ENCODE data around the gene NPIPB9. TPM values are rescaled to one million over a fixed set of nuclear protein-coding genes. Genes with fewer than 3 reads are reported as not detected.

Gene NPIPB9
- total RNA-seq, 1 donor = 0.54 TPM

DNA sequence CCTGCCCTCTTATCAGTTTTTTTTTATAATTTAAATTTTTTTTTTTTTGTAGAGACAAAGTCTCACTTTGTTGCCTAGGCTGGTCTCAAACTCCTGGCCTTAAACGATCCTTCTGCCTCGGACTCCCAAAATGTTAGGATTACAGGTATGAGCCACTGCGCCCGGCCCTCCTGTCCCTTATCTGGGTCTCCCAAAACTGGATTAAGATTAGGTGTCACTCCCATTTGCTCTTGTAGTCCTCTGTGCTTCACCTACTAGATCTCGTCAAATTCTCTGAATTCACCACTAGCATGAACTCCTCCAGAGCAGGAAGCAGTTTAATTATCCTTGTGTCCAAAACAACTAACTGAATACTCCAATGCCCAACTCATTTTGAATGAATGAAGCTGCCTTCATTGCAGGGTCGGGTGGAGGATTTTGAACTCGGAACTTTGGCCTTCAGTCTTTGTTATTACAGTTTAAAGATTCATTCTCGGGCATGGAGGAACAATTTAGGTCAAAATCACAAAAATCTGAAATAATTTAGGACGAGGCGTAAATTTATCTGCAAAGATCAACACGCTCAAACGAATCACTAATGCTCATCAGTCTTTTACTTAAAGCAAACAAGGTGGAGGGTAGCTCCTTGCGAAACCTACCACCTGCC, 70.4 kb downstream of the NPIPB9 start:
- no peak for DNase-seq (ENCODE audit: low read depth in 2 of 3, low spot score in 2 of 3)

Small RNAs within 50 kb of the gene (small RNA-seq; reads per million reads assigned to genes)
- gene MIR6862-2 = not detected

Other genes starting within 250 kb of the NPIPB9 start
- not detected for gene IL27, start 245.0 kb upstream of the NPIPB9 start, total RNA-seq
- not detected for gene NUPR1, start 212.8 kb upstream of the NPIPB9 start, total RNA-seq
- 36.1 TPM for gene SGF29, start 197.9 kb upstream of the NPIPB9 start, total RNA-seq
- 0.27 TPM for gene SULT1A2, start 154.7 kb upstream of the NPIPB9 start, total RNA-seq
- gene SULT1A1, start 141.7 kb upstream of the NPIPB9 start, total RNA-seq = 24.0 TPM
- not detected for gene NPIPB8, start 113.7 kb upstream of the NPIPB9 start, total RNA-seq
- gene EIF3C, start 40.3 kb upstream of the NPIPB9 start, total RNA-seq = 361 TPM
- 98.0 TPM for gene ATXN2L, start 71.2 kb downstream of the NPIPB9 start, total RNA-seq
- 162 TPM for gene TUFM, start 94.6 kb downstream of the NPIPB9 start, total RNA-seq
- 35.0 TPM for gene SH2B1, start 112.1 kb downstream of the NPIPB9 start, total RNA-seq
- gene ATP2A1, start 126.7 kb downstream of the NPIPB9 start, total RNA-seq = 0.54 TPM
- gene RABEP2, start 173.5 kb downstream of the NPIPB9 start, total RNA-seq = 51.7 TPM
- gene CD19, start 180.2 kb downstream of the NPIPB9 start, total RNA-seq = 1.6 TPM
- gene NFATC2IP, start 199.2 kb downstream of the NPIPB9 start, total RNA-seq = 30.2 TPM
- 35.5 TPM for gene SPNS1, start 223.0 kb downstream of the NPIPB9 start, total RNA-seq
- 3.0 TPM for gene LAT, start 233.3 kb downstream of the NPIPB9 start, total RNA-seq

Data from hematopoietic multipotent progenitor cell (in vitro differentiated cells).